Neural cell (in vitro differentiated cells): ENCODE data around the gene LNPEP. TPM values are rescaled to one million over a fixed set of nuclear protein-coding genes. Genes with fewer than 3 reads are reported as not detected.

ENCODE experiments used
- H2AFZ ChIP-seq: fragments of 200-600, 300-800 bp; sonication (generic), shearing (Covaris generic); 2 replicates; pipeline ENCODE4 v1.6.0; 2014; ENCODE audit warnings: low read depth, mild to moderate bottlenecking, antibody characterized with exemption, low read length, moderate library complexity
- H3F3A ChIP-seq: fragments of 200-600 bp; shearing (Covaris generic); 2 replicates; pipeline ENCODE4 v1.6.1; 2016; ENCODE audit warnings: mild to moderate bottlenecking, moderate library complexity, mixed read lengths, antibody characterized with exemption, low read length; ENCODE audit not compliant: insufficient read depth, poor library complexity, severe bottlenecking
- H3K27ac ChIP-seq: fragments of 200-600, 300-800 bp; sonication (generic), shearing (Covaris generic); 2 replicates; pipeline ENCODE4 v1.5.1; 2014; ENCODE audit warnings: mild to moderate bottlenecking, low read length, moderate library complexity
- H3K27me3 ChIP-seq: fragments of 300-800, 200-600 bp; sonication (generic), shearing (Covaris generic); 2 replicates; pipeline ENCODE4 v1.6.0; 2014; ENCODE audit warnings: mild to moderate bottlenecking, low read depth, low read length, moderate library complexity; ENCODE audit not compliant: insufficient read depth
- H3K36me3 ChIP-seq: fragments of 300-800, 200-600 bp; sonication (generic), shearing (Covaris generic); 2 replicates; pipeline ENCODE4 v1.5.1; 2014; ENCODE audit warnings: mild to moderate bottlenecking, antibody characterized with exemption, low read length, moderate library complexity; ENCODE audit not compliant: insufficient read depth
- H3K4me2 ChIP-seq: fragments of 300-800, 200-600 bp; sonication (generic), shearing (Covaris generic); 2 replicates; pipeline ENCODE4 v1.6.0; 2014; ENCODE audit warnings: mild to moderate bottlenecking, low read length
- H3K4me3 ChIP-seq: fragments of 300-800, 200-600 bp; sonication (generic), shearing (Covaris generic); 2 replicates; pipeline ENCODE4 v1.5.1; 2014; ENCODE audit warnings: mild to moderate bottlenecking, low read length, moderate library complexity
- H3K79me2 ChIP-seq: fragments of 200-600 bp; shearing (Covaris generic); replicated peaks from 2 replicates; pipeline ENCODE4 v1.6.0; 2014; ENCODE audit warnings: mild to moderate bottlenecking, low read length, moderate library complexity; ENCODE audit not compliant: insufficient read depth
- H3K9ac ChIP-seq: fragments of 300-800, 200-600 bp; sonication (generic), shearing (Covaris generic); 2 replicates; pipeline ENCODE4 v1.6.1; 2016; ENCODE audit warnings: mild to moderate bottlenecking, low read length, mixed read lengths
- H3K9me2 ChIP-seq: fragments of 200-600 bp; shearing (Covaris generic); 2 replicates; pipeline ENCODE4 v1.6.1; 2016; ENCODE audit warnings: mild to moderate bottlenecking, low read length, mixed read lengths; ENCODE audit not compliant: insufficient read depth
- H3K9me3 ChIP-seq: fragments of 200-600, 300-800 bp; sonication (generic), shearing (Covaris generic); 2 replicates; pipeline ENCODE4 v1.6.1; 2016; ENCODE audit warnings: mild to moderate bottlenecking, mixed run types, low read length, moderate library complexity, mixed read lengths
- H4K20me1 ChIP-seq: fragments of 200-600 bp; shearing (Covaris generic); 2 replicates; pipeline ENCODE4 v1.6.1; 2016; ENCODE audit warnings: mild to moderate bottlenecking, mixed run types; ENCODE audit not compliant: insufficient read depth
- CTCF ChIP-seq: fragments of 450-650 bp; IDR thresholded peaks from 2 replicates; pipeline ENCODE4 v1.5.1; 2014; ENCODE audit warnings: antibody characterized with exemption, mild to moderate bottlenecking, moderate library complexity; ENCODE audit not compliant: poor library complexity, severe bottlenecking
- EP300 ChIP-seq: fragments of 450-650 bp; conservative IDR thresholded peaks from 2 replicates; pipeline ENCODE4 v1.6.1; 2014; ENCODE audit warnings: antibody characterized with exemption, mild to moderate bottlenecking, moderate library complexity; ENCODE audit not compliant: poor library complexity, severe bottlenecking
- EZH2 ChIP-seq: fragments of 200-600, 300-800 bp; shearing (Covaris generic), sonication (generic); IDR thresholded peaks from 2 replicates; pipeline ENCODE4 v1.6.1; 2014; ENCODE audit warnings: antibody characterized with exemption, low read length, borderline replicate concordance, mild to moderate bottlenecking; ENCODE audit not compliant: insufficient read depth, poor library complexity, severe bottlenecking
- MXI1 ChIP-seq: fragments of 450-650 bp; conservative IDR thresholded peaks from 2 replicates; pipeline ENCODE4 v1.6.1; 2014; ENCODE audit warnings: antibody characterized with exemption, mild to moderate bottlenecking; ENCODE audit not compliant: poor library complexity, severe bottlenecking
- POLR2AphosphoS5 ChIP-seq: IDR thresholded peaks from 2 replicates; pipeline ENCODE4 v1.6.1; 2012
- RAD21 ChIP-seq: fragments of 450-650 bp; conservative IDR thresholded peaks from 2 replicates; pipeline ENCODE4 v1.6.1; 2014; ENCODE audit warnings: antibody characterized with exemption, mild to moderate bottlenecking, moderate library complexity
- REST ChIP-seq: IDR thresholded peaks from 2 replicates; pipeline ENCODE4 v1.6.1; 2012; ENCODE audit warnings: borderline replicate concordance
- SMC3 ChIP-seq: fragments of 450-650 bp; conservative IDR thresholded peaks from 2 replicates; pipeline ENCODE4 v1.6.1; 2014; ENCODE audit warnings: antibody characterized with exemption, mild to moderate bottlenecking, moderate library complexity; ENCODE audit not compliant: poor library complexity
- TAF1 ChIP-seq: IDR thresholded peaks from 2 replicates; pipeline ENCODE4 v1.6.1; 2012; ENCODE audit warnings: low read depth
- polyA plus RNA-seq: library from polyadenylated mRNA; depleted of rRNA; stranded (reverse); fragments of >200 nt; gene quantifications from 2 replicates; pipeline ENCODE4 v1.2.3, GENCODE V29; 2014

LNPEP gene
- polyA plus RNA-seq, 1 donor from 2014 or later, result 25.6 TPM

GRCh38 chr5:97049175-97049574 lies 113.3 kb downstream of the LNPEP start (continued):
- TF ChIP-seq CTCF (no peak), EP300 (no peak)

GRCh38 chr5:97056263-97056662 lies 120.4 kb downstream of the LNPEP start:
- H3F3A ChIP-seq, result no peaks in the 10 kb centered on the region
- TF ChIP-seq RAD21 (no peak), EP300 (no peak), SMC3 (no peak), EZH2 (no peak), POLR2AphosphoS5 (no peak), CTCF (no peak), MXI1 (no peak), REST (no peak), TAF1 (no peak)
- H3K9ac ChIP-seq, result no peak overlapping the region
- H3K4me2 ChIP-seq, result no peak overlapping the region
- H3K4me3 ChIP-seq, result no peak overlapping the region
- H3K27me3 ChIP-seq, result no peaks in the 10 kb centered on the region
- no peaks in the 10 kb centered on the region for H3K9me2 ChIP-seq
- H4K20me1 ChIP-seq, result no peaks in the 10 kb centered on the region
- H3K36me3 ChIP-seq, result no peaks in the 10 kb centered on the region
- no peak overlapping the region for H2AFZ ChIP-seq
- no peaks in the 10 kb centered on the region for H3K9me3 ChIP-seq
- no peak overlapping the region for H3K27ac ChIP-seq
- H3K79me2 ChIP-seq, result no peaks in the 10 kb centered on the region

GRCh38 chr5:97062046-97062445 lies 126.2 kb downstream of the LNPEP start:
- H3K27ac ChIP-seq, result no peak overlapping the region
- no peaks in the 10 kb centered on the region for H3K9me3 ChIP-seq
- no peaks in the 10 kb centered on the region for H3K27me3 ChIP-seq
- no peaks in the 10 kb centered on the region for H3K9me2 ChIP-seq
- no peaks in the 10 kb centered on the region for H3K79me2 ChIP-seq
- no peak overlapping the region for H2AFZ ChIP-seq
- no peak overlapping the region for H3K9ac ChIP-seq
- H3F3A ChIP-seq, result no peaks in the 10 kb centered on the region
- TF ChIP-seq TAF1 (no peak), EZH2 (no peak), REST (no peak), POLR2AphosphoS5 (no peak), CTCF (no peak), SMC3 (no peak), EP300 (no peak), MXI1 (no peak), RAD21 (no peak)
- no peaks in the 10 kb centered on the region for H4K20me1 ChIP-seq
- H3K36me3 ChIP-seq, result no peaks in the 10 kb centered on the region
- no peak overlapping the region for H3K4me3 ChIP-seq
- H3K4me2 ChIP-seq, result no peak overlapping the region
